Muscle layer of colon (tissue), 2 donors: ENCODE measurements around the gene MAP4K1.
"Not testable (repeated sequence)": the region's sequence is repeated elsewhere in the genome, so short reads cannot be mapped to it uniquely, and the experiment has no call there.

Experiments
- H3K27ac ChIP-seq: one replicate; pipeline ENCODE4 v1.7.0; 2013; ENCODE audit warnings: low read depth, mild to moderate bottlenecking, low read length, moderate library complexity
- H3K27me3 ChIP-seq, 2 donors: one replicate each; pipeline ENCODE4 v1.7.0; 2013; ENCODE audit warnings: low read length in 2 of 2, mild to moderate bottlenecking in 2 of 2; ENCODE audit not compliant: insufficient read depth in 2 of 2, control insufficient read depth in 1 of 2
- H3K36me3 ChIP-seq: one replicate; pipeline ENCODE4 v1.7.0; 2013; ENCODE audit warnings: mild to moderate bottlenecking, low read length; ENCODE audit not compliant: insufficient read depth
- H3K4me1 ChIP-seq: one replicate; pipeline ENCODE4 v1.7.0; 2013; ENCODE audit warnings: mild to moderate bottlenecking, low read length; ENCODE audit not compliant: insufficient read depth
- H3K4me3 ChIP-seq, 2 donors: one replicate each; pipeline ENCODE4 v1.7.0; 2013; ENCODE audit warnings: low read length in 2 of 2, low read depth in 1 of 2, mild to moderate bottlenecking in 1 of 2, moderate library complexity in 1 of 2
- H3K9ac ChIP-seq: one replicate; pipeline ENCODE4 v1.7.0; 2013; ENCODE audit warnings: low read length
- H3K9me3 ChIP-seq: one replicate; pipeline ENCODE4 v1.7.0; 2013; ENCODE audit warnings: mild to moderate bottlenecking, low read length
- donor health status: abdominal sarcoma.
- donor health status: Adenocarcinoma of cecum.

The MAP4K1 gene

DNA sequence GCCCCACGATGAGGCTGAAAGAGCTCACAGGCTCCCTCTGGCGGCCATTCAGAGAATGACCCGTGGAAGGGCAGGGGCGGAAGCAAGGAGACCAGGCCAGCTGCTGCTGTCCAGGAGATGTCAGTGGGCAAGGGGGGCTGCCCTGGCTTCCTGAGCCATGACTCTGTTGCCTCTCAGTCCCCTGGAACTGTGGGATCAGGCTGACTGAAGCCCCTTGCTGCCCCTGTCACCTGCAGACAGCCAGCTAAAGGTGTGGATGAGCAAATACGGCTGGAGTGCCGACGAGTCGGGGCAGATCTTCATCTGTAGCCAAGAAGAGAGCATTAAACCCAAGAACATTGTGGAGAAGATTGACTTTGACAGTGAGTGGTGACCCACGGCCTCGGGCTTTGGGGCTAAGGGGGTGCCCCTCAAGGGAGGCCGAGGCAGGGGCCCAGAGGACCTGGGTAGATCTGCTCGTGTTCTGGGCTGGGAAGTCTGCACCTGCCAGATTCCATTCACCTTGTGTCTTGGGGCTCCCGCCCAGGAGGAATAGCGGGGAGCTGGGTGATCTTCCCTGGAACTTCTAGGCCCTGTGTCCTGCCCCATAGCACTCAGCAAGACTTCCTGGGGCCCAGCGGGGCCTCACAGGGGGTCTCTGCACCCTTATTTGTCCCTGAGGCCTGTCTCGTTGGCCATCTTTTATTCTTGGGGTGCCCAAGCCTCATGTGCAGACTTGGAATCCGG, 17.2 kb upstream of the MAP4K1 start:
- Histone ChIP-seq H3K4me3 (no peak overlapping the region), H3K9ac (no peak overlapping the region), H3K27ac (no peak overlapping the region), H3K36me3 (peaks cover 52% of the 10 kb centered on the region), H3K9me3 (no peaks in the 10 kb centered on the region), H3K4me1 (peaks cover 3% of the 10 kb centered on the region), H3K27me3 (no peaks in the 10 kb centered on the region)

DNA sequence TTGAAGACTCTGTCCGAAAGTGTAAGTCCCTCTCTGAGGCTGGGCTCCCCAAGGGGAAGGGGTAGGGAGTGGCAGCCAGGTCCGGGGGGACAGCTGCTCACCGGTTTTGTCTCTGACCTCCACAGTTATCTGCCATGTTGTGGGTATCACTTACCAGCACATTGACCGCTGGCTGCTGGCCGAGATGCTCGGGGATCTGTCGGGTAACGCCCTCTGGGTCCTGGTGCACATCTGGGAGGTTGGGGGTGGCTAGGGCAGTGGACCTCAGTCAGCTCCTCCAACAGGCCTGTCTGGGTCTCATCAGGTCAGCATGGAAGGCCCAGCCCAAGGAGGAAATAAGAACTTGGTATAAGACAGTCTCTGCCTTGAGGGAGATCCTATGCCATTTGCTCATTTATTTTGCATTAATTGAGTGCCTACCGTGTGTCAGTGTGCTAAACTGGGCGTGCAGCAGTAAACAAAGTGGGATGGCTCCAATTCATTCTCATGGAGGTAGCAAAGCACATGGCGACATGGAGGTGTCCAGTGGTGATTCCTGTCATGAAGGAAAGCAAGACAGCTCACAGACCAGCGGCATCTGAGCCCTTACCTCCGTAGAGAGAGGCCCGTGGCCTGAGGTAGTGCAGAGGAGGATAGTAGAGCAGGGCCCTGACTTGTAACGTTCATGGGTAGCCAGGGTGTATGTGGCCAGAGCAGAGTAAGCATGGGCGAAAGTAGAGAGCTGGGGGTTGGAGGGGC, 14.9 kb upstream of the MAP4K1 start:
- Histone ChIP-seq H3K27ac (no peak overlapping the region), H3K4me3 (no peak overlapping the region), H3K9ac (no peak overlapping the region), H3K9me3 (no peaks in the 10 kb centered on the region), H3K27me3 (no peaks in the 10 kb centered on the region), H3K36me3 (peaks cover 62% of the 10 kb centered on the region), H3K4me1 (peaks cover 3% of the 10 kb centered on the region)

DNA sequence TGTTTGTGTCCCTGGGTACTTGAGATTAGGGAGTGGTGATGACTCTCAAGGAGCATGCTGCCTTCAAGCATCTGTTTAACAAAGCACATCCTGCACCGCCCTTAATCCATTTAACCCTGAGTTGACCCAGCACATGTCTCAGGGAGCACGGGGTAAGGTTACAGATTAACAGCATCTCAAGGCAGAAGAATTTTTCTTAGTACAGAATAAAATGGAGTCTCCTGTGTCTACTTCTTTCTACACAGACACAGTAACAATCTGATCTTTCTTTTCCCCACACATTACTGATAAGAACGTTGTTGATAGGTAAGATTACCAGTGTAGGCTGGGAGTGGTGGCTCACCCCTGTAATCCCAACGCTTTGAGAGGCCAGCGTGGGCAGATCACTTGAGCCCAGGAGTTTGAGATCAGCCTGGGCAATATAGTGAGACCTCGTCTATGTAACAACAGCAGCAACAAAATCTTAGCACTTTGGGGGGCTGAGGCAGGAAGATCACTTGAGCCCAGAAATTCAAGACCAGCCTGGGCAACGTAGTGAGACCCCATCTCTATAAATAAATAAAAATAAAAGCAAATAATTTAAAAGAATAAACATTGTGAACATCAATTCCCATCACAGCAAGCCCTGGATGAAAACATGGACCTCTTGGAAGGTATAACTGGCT, 14.2 kb upstream of the MAP4K1 start:
- H3K4me1 ChIP-seq: not testable (repeated sequence)

DNA sequence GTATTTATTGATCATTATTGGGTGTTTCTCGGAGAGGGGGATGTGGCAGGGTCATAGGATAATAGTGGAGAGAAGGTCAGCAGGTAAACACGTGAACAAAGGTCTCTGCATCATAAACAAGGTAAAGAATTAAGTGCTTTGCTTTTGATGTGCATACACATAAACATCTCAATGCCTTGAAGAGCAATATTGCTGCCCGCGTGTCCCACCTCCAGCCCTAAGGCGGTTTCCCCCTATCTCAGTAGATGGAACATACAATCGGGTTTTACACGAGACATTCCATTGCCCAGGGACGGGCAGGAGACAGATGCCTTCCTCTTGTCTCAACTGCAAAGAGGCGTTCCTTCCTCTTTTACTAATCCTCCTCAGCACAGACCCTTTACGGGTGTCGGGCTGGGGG, 13.5 kb upstream of the MAP4K1 start:
- not testable (repeated sequence) for H3K4me3 ChIP-seq, H3K9me3 ChIP-seq, H3K9ac ChIP-seq, H3K27me3 ChIP-seq, H3K4me1 ChIP-seq, H3K27ac ChIP-seq
- H3K36me3 ChIP-seq: peaks cover 67% of the 10 kb centered on the region

More for the DNA sequence above, 14.2 kb upstream of the MAP4K1 start:
- H3K9me3 ChIP-seq, H3K27me3 ChIP-seq, H3K4me3 ChIP-seq, H3K9ac ChIP-seq, H3K27ac ChIP-seq: not testable (repeated sequence)
- peaks cover 67% of the 10 kb centered on the region for H3K36me3 ChIP-seq

DNA sequence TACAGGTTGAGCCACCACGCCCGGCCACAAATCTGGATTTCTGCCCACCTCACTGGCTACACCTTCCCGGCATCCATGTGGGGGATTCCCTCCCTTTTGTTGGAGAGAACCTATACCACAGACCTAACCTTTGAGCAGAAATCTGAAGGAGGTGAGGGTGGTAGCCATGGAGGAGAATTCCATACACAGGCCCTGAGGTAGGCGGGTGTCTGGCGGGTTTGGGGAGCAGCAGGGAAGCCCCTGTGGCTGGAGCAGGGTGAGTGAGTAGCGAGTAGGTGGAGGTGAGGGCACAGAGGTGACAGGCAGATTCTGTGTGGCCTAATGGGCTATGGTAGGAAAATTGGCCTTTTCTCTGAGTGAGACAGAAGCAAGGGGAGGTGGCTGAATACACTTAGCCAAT, 11.8 kb upstream of the MAP4K1 start:
- Histone ChIP-seq H3K9ac (no peak overlapping the region), H3K36me3 (peaks cover 63% of the 10 kb centered on the region), H3K27ac (no peak overlapping the region), H3K27me3 (no peaks in the 10 kb centered on the region), H3K4me3 (no peak overlapping the region), H3K9me3 (no peaks in the 10 kb centered on the region), H3K4me1 (no peaks in the 10 kb centered on the region)

DNA sequence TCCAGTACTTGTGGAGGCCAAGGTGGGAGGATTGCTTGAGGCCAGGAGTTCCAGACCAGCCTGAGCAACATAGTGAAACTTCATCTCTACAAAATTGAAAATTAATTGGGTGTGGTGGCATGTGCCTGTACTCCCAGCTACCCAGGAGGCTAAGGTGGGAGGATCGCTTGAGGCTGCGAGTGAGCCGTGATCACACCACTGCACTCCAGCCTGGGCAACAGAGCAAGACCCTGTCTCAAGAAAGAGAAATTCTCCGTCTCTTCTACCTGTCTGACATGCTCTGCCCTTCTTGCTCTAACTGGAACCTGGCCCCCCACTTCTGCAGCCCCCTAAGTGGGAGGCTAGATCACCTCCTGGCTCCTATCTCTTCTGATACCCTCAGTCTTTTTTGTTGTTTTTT, 8.6 kb upstream of the MAP4K1 start:
- H3K4me1 ChIP-seq: no peaks in the 10 kb centered on the region
- no peak overlapping the region for H3K4me3 ChIP-seq
- H3K36me3 ChIP-seq: peaks cover 65% of the 10 kb centered on the region
- H3K9me3 ChIP-seq: no peaks in the 10 kb centered on the region
- H3K27ac ChIP-seq: no peak overlapping the region
- no peak overlapping the region for H3K9ac ChIP-seq
- no peaks in the 10 kb centered on the region for H3K27me3 ChIP-seq

DNA sequence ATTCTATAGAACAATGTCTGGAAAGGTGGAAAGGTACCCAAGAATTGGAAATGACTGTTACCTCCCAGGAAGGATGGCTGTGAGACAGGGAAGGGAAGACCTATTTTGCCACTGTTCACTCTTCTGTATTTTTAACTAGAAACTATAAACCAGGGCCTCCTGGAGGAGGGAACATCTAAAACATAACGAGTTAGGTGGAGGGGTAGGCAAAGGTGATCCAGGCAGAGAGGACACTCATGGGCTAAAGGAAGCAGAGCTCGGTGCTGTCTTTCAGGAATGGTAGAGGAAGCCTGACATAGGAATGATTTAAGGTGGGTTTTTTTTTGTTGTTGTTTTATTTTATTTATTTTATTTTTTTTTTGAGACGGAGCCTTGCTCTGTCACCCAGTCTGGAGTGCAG, 7.1 kb upstream of the MAP4K1 start:
- Histone ChIP-seq H3K27ac (no peak overlapping the region), H3K9ac (no peak overlapping the region), H3K36me3 (peaks cover 69% of the 10 kb centered on the region), H3K27me3 (no peaks in the 10 kb centered on the region), H3K9me3 (no peaks in the 10 kb centered on the region), H3K4me1 (peaks cover 6% of the 10 kb centered on the region), H3K4me3 (no peak overlapping the region)

DNA sequence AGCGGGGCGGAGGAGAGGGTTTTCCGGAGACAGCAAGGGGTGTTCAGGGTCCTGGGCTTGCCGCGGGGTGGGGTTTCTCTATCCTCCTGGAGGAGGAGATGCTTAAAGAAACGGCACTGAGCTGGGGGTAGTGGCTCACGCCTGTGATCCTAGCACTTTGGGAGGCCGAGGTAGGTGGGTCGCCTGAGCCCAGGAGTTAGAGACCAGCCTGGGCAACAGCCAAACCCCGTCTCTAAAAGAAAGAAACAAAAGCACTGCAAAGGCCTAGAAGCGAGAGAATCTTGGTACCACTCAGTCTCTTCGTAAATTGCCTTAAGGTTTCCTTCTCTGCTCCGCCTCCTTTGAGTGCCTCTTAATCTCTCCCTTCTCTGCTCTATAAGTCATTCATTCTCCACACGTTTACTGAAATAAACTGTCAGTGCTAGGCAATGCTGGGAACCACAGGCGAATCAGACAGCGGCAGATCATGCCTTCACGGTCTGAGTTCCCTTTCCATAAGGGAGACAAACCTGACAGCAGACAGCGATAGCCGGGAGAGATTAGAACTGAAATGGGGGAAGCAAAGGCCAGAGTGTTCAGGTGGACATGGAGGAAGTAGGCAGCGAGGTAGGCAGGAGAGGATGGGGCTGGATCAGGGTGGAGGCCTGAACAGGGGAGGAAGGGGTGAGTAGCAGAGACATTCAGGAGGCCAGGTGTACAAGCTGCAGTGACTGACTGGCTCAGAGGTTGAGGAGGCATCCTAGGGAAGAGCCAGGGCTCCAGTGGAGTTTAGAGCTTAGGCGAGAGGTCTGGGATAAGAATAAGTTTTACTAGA, 1.8 kb upstream of the MAP4K1 start:
- H3K36me3 ChIP-seq: peaks cover 32% of the 10 kb centered on the region
- peak overlapping the region; percentile 95 for H3K9ac ChIP-seq
- no peaks in the 10 kb centered on the region for H3K27me3 ChIP-seq
- H3K9me3 ChIP-seq: no peaks in the 10 kb centered on the region
- H3K4me1 ChIP-seq: peaks cover 19% of the 10 kb centered on the region
- H3K4me3 ChIP-seq: peak overlapping the region; percentile 70 to 97
- peak overlapping the region; percentile 76 for H3K27ac ChIP-seq

DNA sequence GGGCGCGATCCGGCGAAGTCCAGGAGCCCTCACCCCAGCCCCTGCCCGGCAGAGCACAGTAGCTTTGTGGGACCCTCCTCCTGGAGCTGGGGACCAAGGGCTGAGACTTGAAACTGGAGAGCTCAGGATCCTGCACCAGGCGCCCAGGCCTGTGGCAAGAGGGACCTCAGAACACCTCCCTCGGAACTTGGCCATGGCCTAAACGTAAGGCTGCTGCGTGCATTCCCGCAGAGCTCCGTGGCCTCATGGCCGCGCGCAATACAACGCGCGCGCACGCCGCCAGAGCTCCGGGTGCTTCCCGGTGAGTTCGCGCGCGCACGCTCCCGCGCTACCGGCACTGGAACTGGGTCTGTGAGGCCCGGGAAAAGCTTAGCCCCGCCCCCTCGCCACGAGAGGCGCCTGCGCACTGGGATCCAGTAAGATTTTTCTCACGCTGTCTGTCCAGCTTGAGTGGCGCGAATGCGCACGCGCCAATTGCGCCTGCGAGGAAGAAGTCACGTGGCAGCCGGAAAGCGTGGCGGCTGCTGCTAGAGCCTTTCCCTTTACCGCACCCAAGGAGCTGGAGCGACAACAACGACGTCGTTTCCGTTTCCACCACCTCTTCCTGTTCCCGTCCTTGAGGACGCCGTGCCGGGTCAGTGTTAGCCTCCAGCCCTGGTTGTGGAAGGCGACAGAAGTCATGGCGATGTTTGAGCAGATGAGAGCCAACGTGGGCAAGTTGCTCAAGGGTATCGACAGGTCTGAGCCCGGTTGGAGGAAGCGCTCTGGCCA, 1.0 kb upstream of the MAP4K1 start, which contains the start of gene EIF3K:
EIF3K (plus strand) TSS at position 599 of the 771 bp plus-strand sequence; CDS start at position 680, 81 bp downstream.
- Histone ChIP-seq H3K4me1 (peaks cover 19% of the 10 kb centered on the region), H3K36me3 (peaks cover 24% of the 10 kb centered on the region), H3K9me3 (no peaks in the 10 kb centered on the region), H3K9ac (peak within 1 kb of the TSS; percentile 95), H3K4me3 (peak within 1 kb of the TSS; percentile 70 to 97), H3K27me3 (no peaks in the 10 kb centered on the region), H3K27ac (peak within 1 kb of the TSS; percentile 76)

DNA sequence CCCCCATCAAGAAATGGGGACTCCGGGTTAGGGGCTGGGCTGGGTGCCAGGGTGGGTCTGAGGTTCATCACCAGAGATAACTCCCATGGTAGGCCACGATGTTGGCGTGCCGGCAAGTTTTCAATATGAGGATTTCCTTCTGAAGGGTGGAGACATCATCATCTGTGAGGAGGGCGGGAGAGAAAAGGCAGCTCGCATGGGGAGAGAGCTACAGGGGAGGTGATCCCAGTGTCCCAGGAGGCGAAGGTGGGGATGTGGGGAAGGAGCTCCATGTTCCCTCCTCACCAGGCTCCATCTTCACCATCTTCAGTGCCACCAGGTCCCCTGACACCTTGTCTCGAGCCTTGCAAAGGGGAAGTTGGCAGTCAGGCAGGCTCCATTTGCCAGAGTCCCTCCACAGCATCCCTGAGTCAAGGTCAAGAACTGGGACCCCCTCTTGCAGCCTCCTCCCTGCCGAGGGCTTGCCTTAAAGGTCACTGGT, 430 bp downstream of the MAP4K1 start:
- Histone ChIP-seq H3K9me3 (no peaks in the 10 kb centered on the region), H3K27me3 (no peaks in the 10 kb centered on the region), H3K36me3 (peaks cover 21% of the 10 kb centered on the region), H3K9ac (no peak overlapping the region), H3K4me3 (peak overlapping the region in 1 of 2 donors; percentile 97), H3K27ac (no peak overlapping the region), H3K4me1 (peaks cover 19% of the 10 kb centered on the region)
